ENCODE measurements around the gene UVRAG.

DNA sequence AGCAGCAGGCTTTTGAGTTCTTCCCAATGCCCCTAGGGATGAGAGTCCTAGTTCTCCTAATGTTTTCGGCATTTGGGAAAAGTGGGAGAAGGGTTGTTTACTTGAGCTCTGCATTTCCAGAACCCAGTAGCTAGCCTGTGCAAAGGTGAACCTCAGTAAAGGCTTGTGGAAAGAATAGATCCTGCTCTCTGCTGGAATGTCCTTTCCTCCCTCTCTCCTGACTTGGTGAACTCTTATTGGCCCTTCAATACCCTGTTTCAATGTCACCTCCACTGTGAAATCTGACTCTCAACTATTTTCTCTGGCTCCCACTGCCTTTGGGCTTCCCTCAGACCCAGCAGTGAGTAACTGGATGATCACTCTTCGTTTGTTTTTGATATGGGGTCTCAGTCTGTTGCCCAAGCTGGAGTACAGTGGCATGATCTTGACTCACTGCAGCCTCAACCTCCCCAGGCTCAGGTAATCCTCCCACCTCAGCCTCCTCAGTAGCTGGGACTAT, 2.4 kb upstream of the UVRAG start:
- TF ChIP-seq POLR2A (IDR thresholded peaks at IDR 0.05), result no peak
- TF ChIP-seq, protein P1, sequence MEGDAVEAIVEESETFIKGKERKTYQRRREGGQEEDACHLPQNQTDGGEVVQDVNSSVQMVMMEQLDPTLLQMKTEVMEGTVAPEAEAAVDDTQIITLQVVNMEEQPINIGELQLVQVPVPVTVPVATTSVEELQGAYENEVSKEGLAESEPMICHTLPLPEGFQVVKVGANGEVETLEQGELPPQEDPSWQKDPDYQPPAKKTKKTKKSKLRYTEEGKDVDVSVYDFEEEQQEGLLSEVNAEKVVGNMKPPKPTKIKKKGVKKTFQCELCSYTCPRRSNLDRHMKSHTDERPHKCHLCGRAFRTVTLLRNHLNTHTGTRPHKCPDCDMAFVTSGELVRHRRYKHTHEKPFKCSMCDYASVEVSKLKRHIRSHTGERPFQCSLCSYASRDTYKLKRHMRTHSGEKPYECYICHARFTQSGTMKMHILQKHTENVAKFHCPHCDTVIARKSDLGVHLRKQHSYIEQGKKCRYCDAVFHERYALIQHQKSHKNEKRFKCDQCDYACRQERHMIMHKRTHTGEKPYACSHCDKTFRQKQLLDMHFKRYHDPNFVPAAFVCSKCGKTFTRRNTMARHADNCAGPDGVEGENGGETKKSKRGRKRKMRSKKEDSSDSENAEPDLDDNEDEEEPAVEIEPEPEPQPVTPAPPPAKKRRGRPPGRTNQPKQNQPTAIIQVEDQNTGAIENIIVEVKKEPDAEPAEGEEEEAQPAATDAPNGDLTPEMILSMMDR (IDR thresholded peaks at IDR 0.05), result no peak

All from tibial nerve (tissue), 3 donors.